ENCODE measurements around the gene AP5M1. TPM values are rescaled to one million over a fixed set of nuclear protein-coding genes. Genes with fewer than 3 reads are reported as not detected.
A peak's percentile ranks its signal among the peaks of the same experiment; 100 is the strongest.
"Not testable (repeated sequence)": the region's sequence is repeated elsewhere in the genome, so short reads cannot be mapped to it uniquely, and the experiment has no call there.

The AP5M1 gene, protein sequence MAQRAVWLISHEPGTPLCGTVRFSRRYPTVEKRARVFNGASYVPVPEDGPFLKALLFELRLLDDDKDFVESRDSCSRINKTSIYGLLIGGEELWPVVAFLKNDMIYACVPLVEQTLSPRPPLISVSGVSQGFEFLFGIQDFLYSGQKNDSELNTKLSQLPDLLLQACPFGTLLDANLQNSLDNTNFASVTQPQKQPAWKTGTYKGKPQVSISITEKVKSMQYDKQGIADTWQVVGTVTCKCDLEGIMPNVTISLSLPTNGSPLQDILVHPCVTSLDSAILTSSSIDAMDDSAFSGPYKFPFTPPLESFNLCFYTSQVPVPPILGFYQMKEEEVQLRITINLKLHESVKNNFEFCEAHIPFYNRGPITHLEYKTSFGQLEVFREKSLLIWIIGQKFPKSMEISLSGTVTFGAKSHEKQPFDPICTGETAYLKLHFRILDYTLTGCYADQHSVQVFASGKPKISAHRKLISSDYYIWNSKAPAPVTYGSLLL
- total RNA-seq, result 32.5 to 47.4 TPM (median 39.2 TPM) in 3 replicates
- long read RNA-seq, full-length matches to known transcripts, result 39 of 48 reads
- long read RNA-seq, partial matches to known transcripts, result 1 of 48 reads
- long read RNA-seq, other reads (novel, unspliced or antisense), result 8 of 48 reads

DNA sequence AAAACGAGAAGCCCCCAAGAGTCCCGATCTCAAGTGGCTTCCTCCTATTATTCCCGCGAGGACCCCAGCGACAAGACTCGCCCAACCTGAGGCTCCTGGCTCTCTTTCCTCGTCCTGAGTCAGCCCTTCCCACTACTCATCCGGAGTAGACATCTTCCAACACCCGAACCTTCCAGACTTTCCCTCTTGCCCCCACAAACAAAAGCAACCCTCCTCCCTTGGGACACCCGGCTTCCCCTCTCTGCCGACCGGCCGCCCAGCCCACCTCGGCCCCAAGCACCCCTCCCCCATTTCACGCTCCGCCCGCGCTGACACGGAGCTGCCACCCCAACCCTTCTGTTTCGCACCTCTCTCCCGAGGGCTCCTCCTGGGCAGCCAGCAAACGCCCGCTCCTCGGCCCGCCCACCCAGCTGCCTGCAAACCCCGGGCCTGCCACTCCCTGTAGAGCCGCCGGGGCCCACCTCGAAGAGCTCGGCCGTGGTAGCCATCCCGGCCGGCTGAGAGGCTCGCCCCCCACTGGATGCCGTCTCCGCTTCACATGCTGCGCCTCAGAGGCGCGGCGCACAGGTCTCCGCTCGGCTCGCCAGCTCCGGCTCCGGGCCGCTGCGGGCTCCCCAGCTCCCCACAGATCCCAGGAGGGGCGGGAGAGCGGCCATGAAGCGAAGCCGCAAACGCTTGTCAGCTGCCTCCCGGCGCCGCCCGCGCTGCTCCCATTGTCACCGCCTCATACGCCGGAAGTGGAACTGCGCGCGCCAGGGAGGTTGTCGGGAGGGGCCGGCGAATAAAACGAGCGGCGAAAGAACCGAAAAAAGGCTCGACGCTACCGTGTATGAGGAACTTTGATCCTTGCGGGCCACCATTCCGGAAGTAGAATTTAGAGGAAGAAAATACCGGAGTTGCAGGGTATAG lies at the start of gene AP5M1, which contains the start of gene EXOC5:
TSS of gene AP5M1 (plus strand) at position 811 of the 909 bp plus-strand sequence. CDS start 344 bp downstream, outside the sequence.
TSS of gene EXOC5 (minus strand) at position 745 of the 909 bp plus-strand sequence. CDS start at position 488, 257 bp downstream.
- Mint-ChIP-seq H3K4me1 (ENCODE audit: low read depth) (peaks cover 60% of the 10 kb centered on the region), H3K4me3 (ENCODE audit: unreplicated experiment) (peak within 1 kb of the TSS; percentile 92), H3K27me3 (ENCODE audit: low read depth) (no peaks in the 10 kb centered on the region), H3K36me3 (ENCODE audit: low read depth) (no peaks in the 10 kb centered on the region), H3K9me3 (ENCODE audit: low read depth) (no peaks in the 10 kb centered on the region), H3K27ac (ENCODE audit: unreplicated experiment) (peak within 1 kb of the TSS; percentile 96)
- TF ChIP-seq, protein P1, sequence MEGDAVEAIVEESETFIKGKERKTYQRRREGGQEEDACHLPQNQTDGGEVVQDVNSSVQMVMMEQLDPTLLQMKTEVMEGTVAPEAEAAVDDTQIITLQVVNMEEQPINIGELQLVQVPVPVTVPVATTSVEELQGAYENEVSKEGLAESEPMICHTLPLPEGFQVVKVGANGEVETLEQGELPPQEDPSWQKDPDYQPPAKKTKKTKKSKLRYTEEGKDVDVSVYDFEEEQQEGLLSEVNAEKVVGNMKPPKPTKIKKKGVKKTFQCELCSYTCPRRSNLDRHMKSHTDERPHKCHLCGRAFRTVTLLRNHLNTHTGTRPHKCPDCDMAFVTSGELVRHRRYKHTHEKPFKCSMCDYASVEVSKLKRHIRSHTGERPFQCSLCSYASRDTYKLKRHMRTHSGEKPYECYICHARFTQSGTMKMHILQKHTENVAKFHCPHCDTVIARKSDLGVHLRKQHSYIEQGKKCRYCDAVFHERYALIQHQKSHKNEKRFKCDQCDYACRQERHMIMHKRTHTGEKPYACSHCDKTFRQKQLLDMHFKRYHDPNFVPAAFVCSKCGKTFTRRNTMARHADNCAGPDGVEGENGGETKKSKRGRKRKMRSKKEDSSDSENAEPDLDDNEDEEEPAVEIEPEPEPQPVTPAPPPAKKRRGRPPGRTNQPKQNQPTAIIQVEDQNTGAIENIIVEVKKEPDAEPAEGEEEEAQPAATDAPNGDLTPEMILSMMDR (IDR thresholded peaks at IDR 0.05), result no peak
- DNase-seq (ENCODE audit: low spot score), result peak; percentile 95

DNA sequence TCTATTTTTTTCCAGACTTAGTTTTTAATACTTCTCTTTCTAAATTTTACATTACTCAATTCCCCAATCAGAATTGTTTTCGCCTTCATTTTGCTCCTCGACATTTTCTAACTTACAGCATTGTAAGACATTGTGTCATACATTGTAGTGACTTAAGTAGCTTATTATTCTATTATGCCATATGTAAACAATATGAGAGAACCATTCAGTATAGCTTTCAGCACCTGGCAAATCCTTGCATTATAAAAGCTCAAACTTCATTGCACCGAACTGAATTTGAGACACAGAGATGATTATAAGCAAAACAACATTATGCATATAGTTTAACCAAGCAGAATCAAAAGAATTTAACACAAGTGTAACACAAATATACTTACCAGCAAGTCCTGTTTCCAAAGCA lies 46.8 kb upstream of the AP5M1 start:
- Mint-ChIP-seq H3K4me1 (ENCODE audit: low read depth) (peaks cover 8% of the 10 kb centered on the region), H3K27ac (ENCODE audit: unreplicated experiment) (no peak overlapping the region), H3K36me3 (ENCODE audit: low read depth) (peaks cover 13% of the 10 kb centered on the region), H3K27me3 (ENCODE audit: low read depth) (no peaks in the 10 kb centered on the region), H3K9me3 (ENCODE audit: low read depth) (no peaks in the 10 kb centered on the region), H3K4me3 (ENCODE audit: unreplicated experiment) (no peak overlapping the region)
- no peak for DNase-seq (ENCODE audit: low spot score)
- TF ChIP-seq, protein P1 (IDR thresholded peaks at IDR 0.05), result no peak

DNA sequence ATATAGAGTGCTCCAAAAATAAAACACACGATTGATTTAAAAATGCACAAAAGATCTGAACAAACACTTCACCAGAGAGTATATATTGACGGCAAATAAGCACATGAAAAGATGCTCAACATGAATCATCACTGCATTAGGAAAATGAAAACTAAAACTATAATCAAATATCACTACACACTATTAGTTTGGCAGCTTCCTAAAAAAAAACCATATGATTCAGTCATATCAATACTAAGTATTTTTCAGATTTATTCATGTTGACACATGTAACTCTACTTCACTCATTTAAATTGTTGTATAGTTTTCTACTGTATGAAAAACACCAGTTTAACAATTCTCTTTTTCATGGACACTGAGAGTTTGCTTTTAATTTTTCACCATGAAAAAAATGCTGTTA lies 41.7 kb upstream of the AP5M1 start:
- Mint-ChIP-seq H3K4me1 (ENCODE audit: low read depth) (no peaks in the 10 kb centered on the region), H3K27ac (ENCODE audit: unreplicated experiment) (no peak overlapping the region), H3K36me3 (ENCODE audit: low read depth) (peaks cover 26% of the 10 kb centered on the region), H3K9me3 (ENCODE audit: low read depth) (peaks cover 3% of the 10 kb centered on the region), H3K4me3 (ENCODE audit: unreplicated experiment) (no peak overlapping the region), H3K27me3 (ENCODE audit: low read depth) (no peaks in the 10 kb centered on the region)
- no peak for DNase-seq (ENCODE audit: low spot score)
- TF ChIP-seq, protein P1 (IDR thresholded peaks at IDR 0.05), result no peak

DNA sequence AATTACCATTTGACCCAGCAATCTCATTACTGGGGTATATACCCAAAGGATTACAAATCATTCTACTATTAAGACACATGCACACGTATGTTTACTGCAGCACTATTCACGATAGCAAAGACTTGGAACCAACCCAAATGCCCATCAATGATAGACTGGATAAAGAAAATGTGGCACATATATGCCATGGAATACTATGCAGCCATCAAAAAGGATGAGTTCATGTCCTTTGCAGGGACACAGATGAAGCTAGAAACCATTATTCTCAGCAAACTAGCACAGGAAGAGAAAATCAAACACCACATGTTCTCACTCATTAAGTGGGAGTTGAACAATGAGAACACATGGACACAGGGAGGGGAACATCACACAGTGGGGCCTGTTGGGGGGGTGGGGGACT lies 40.5 kb upstream of the AP5M1 start:
- H3K4me1 Mint-ChIP-seq (ENCODE audit: low read depth); H3K9me3 Mint-ChIP-seq (ENCODE audit: low read depth); H3K27ac Mint-ChIP-seq (ENCODE audit: unreplicated experiment); H3K27me3 Mint-ChIP-seq (ENCODE audit: low read depth); H3K4me3 Mint-ChIP-seq (ENCODE audit: unreplicated experiment); DNase-seq (ENCODE audit: low spot score): not testable (repeated sequence)
- peaks cover 30% of the 10 kb centered on the region for H3K36me3 Mint-ChIP-seq (ENCODE audit: low read depth)

DNA sequence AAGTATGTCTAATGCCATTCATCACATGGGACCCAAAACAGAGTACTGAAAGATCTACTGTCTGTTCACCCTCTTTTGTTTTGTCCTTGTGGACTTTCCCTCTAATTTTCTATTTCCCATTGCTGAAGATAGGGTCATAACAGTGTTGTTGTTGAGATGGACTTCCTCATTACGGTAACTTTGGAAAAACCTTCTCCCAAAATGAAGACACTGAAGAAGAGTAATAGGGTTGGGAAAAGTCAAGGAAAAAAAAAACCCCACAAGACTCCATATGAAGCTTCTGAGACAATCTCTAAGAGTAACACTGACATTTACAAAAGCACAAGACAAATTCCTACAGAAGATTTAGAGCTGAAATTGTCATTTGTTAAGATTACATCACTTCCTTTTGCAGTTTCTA lies 36.8 kb upstream of the AP5M1 start:
- Mint-ChIP-seq H3K36me3 (ENCODE audit: low read depth) (peaks cover 25% of the 10 kb centered on the region), H3K27ac (ENCODE audit: unreplicated experiment) (no peak overlapping the region), H3K9me3 (ENCODE audit: low read depth) (peaks cover 3% of the 10 kb centered on the region), H3K27me3 (ENCODE audit: low read depth) (no peaks in the 10 kb centered on the region), H3K4me3 (ENCODE audit: unreplicated experiment) (no peak overlapping the region), H3K4me1 (ENCODE audit: low read depth) (no peaks in the 10 kb centered on the region)
- no peak for DNase-seq (ENCODE audit: low spot score)
- TF ChIP-seq, protein P1 (IDR thresholded peaks at IDR 0.05), result no peak

DNA sequence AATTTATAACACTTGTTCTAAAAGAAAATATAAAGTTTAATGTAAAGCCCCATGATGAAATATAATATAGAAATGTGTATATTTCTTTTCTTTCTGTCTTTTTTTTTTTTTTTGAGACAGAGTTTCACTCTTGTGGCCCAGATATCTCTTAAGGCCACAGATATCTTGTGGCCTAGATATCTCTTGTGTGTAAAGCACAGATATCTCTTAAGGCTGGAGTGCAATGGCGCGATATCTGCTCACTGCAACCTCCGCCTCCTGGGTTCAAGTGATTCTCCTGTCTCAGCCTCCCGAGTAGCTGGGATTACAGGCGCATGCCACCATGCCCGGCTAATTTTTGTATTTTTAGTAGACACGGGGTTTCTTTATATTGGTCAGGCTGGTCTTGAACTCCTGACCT lies 28.7 kb upstream of the AP5M1 start:
- not testable (repeated sequence) for H3K27ac Mint-ChIP-seq (ENCODE audit: unreplicated experiment); H3K36me3 Mint-ChIP-seq (ENCODE audit: low read depth); H3K27me3 Mint-ChIP-seq (ENCODE audit: low read depth); DNase-seq (ENCODE audit: low spot score); H3K9me3 Mint-ChIP-seq (ENCODE audit: low read depth); H3K4me1 Mint-ChIP-seq (ENCODE audit: low read depth); H3K4me3 Mint-ChIP-seq (ENCODE audit: unreplicated experiment)

Data from chondrocyte (in vitro differentiated cells).